Endodermal cell (in vitro differentiated cells): ENCODE data around the gene MDC1. TPM values are rescaled to one million over a fixed set of nuclear protein-coding genes. Genes with fewer than 3 reads are reported as not detected.
A peak's percentile ranks its signal among the peaks of the same experiment; 100 is the strongest.

ENCODE experiments used
- DNase-seq: peaks from one replicate; pipeline ENCODE4 v3.0.0-alpha.2; 2017
- H3K27ac ChIP-seq: 2 replicates; pipeline ENCODE4 v1.5.1; 2013; ENCODE audit warnings: mild to moderate bottlenecking, low read depth, low read length, moderate library complexity
- H3K27me3 ChIP-seq: 2 replicates; pipeline ENCODE4 v1.6.1; 2013; ENCODE audit warnings: mild to moderate bottlenecking, low read length, moderate library complexity; ENCODE audit not compliant: insufficient read depth, control insufficient read depth, poor library complexity, severe bottlenecking
- H3K36me3 ChIP-seq: 2 replicates; pipeline ENCODE4 v1.7.0; 2013; ENCODE audit warnings: mild to moderate bottlenecking, low read length, moderate library complexity; ENCODE audit not compliant: control insufficient read depth, insufficient read depth
- H3K4me1 ChIP-seq: one replicate; pipeline ENCODE4 v1.7.0; 2013; ENCODE audit warnings: low read length; ENCODE audit not compliant: control insufficient read depth, insufficient read depth
- H3K4me3 ChIP-seq: 2 replicates; pipeline ENCODE4 v1.5.1; 2013; ENCODE audit warnings: mild to moderate bottlenecking, low read length, moderate library complexity
- H3K9ac ChIP-seq: 2 replicates; pipeline ENCODE4 v1.6.1; 2013; ENCODE audit warnings: mild to moderate bottlenecking, low read length, moderate library complexity; ENCODE audit not compliant: poor library complexity, severe bottlenecking; ENCODE audit errors: extremely low read depth
- H3K9me3 ChIP-seq: 2 replicates; pipeline ENCODE4 v1.6.1; 2013; ENCODE audit warnings: mild to moderate bottlenecking, low read length, moderate library complexity; ENCODE audit not compliant: control insufficient read depth
- H3K27ac Mint-ChIP-seq: 2 replicates; pipeline ENCODE4 v1.8.0; 2020; ENCODE audit warnings: mixed read lengths
- H3K27me3 Mint-ChIP-seq: 2 replicates; pipeline ENCODE4 v1.8.0; 2021; ENCODE audit warnings: mild to moderate bottlenecking, mixed read lengths; ENCODE audit not compliant: insufficient read depth
- H3K36me3 Mint-ChIP-seq: 2 replicates; pipeline ENCODE4 v1.8.0; 2020; ENCODE audit warnings: low read depth, mixed read lengths
- H3K4me1 Mint-ChIP-seq: 2 replicates; pipeline ENCODE4 v1.8.0; 2020; ENCODE audit warnings: mixed read lengths
- H3K4me3 Mint-ChIP-seq: 2 replicates; pipeline ENCODE4 v1.8.0; 2020; ENCODE audit warnings: mild to moderate bottlenecking, moderate library complexity, mixed read lengths
- H3K9me3 Mint-ChIP-seq: 2 replicates; pipeline ENCODE4 v1.8.0; 2020; ENCODE audit warnings: mild to moderate bottlenecking, mixed read lengths
- CTCF ChIP-seq: fragments of 200-600 bp; sonication (generic); conservative IDR thresholded peaks from 2 replicates; pipeline ENCODE4 v1.5.0; 2021; ENCODE audit warnings: antibody characterized with exemption, mild to moderate bottlenecking
- WGBS, 2 experiments: methylation state at CpG; one replicate each; pipeline versions ENCODE4 v1.1.5 to v1.1.7; 2013; ENCODE audit warnings: missing lambda C conversion rate in 2 of 2, mixed read lengths in 1 of 2; ENCODE audit not compliant: insufficient coverage in 1 of 2, insufficient read length in 1 of 2; 5-methylcytosine and 5-hydroxymethylcytosine counted together
- total RNA-seq, 2 donors: library from RNA; stranded (reverse); fragmentation: NEBNext Ultra II Directional in 1 of 2; extraction: Animal tissue kit (Norgen Biotek cat#: 25700) in 1 of 2; gene quantifications; 2 replicates in 1 of 2; 3 replicates in 1 of 2; pipeline ENCODE4 v1.2.1, GENCODE V29; 2021

MDC1 gene
- total RNA-seq, 2 donors from 2014 or later, result 79.0 to 95.1 TPM

- Histone ChIP-seq H3K9me3 (no peaks in the 10 kb centered on the region), H3K36me3 (peaks cover 89% of the 10 kb centered on the region), H3K4me3 (no peak overlapping the region), H3K27me3 (no peaks in the 10 kb centered on the region), H3K9ac (no peak overlapping the region), H3K27ac (no peak overlapping the region), H3K4me1 (no peaks in the 10 kb centered on the region)
- Mint-ChIP-seq H3K9me3 (no peaks in the 10 kb centered on the region), H3K4me3 (no peak overlapping the region), H3K36me3 (peaks cover 73% of the 10 kb centered on the region), H3K27me3 (no peaks in the 10 kb centered on the region), H3K4me1 (no peaks in the 10 kb centered on the region), H3K27ac (no peak overlapping the region)
- DNase-seq, result no peak
- WGBS, 2 experiments, result 95 to 98% methylated on average over 12 to 19 of the region's 19 CpGs
- no peak for TF ChIP-seq CTCF
Measured at GRCh38 chr6:30654798-30655742, 62.0 kb downstream of the MDC1 start.

DNA sequence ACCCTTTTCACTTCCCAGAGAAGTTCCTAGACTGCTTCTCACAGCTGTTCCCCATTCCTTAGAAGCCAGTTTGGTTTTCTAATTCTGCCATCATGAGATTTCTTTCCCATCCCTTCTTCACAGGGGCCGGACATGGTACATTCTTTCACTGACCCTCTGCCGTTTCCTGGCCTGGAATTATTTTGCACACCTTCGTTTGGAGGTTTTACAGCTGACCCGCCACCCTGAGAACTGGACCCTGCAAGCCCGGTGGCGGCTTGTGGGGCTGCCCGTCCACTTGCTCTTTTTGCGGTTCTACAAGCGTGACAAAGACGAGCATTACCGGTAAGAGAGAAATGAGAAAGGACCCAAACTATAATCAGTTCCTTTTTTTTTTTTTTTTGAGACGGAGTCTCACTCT is 65.9 kb downstream of the MDC1 start:
- WGBS, 2 experiments, result 93 to 96% methylated on average over 11 to 12 of the region's 12 CpGs
- Histone ChIP-seq H3K9me3 (no peaks in the 10 kb centered on the region), H3K27me3 (no peaks in the 10 kb centered on the region), H3K4me1 (peaks cover 3% of the 10 kb centered on the region), H3K9ac (no peak overlapping the region), H3K27ac (no peak overlapping the region), H3K4me3 (no peak overlapping the region), H3K36me3 (peaks cover 54% of the 10 kb centered on the region)
- Mint-ChIP-seq H3K4me3 (no peak overlapping the region), H3K36me3 (peaks cover 43% of the 10 kb centered on the region), H3K27ac (peak overlapping the region; percentile 62), H3K27me3 (no peaks in the 10 kb centered on the region), H3K9me3 (no peaks in the 10 kb centered on the region), H3K4me1 (peaks cover 12% of the 10 kb centered on the region)
- no peak for DNase-seq
- no peak for TF ChIP-seq CTCF

Other genes with a start within 250 kb of the MDC1 start
- gene HLA-E, start 227.8 kb downstream of the MDC1 start, total RNA-seq, result 10 to 100 TPM; 31.7 to 38.4 TPM
- gene GNL1, start 160.8 kb downstream of the MDC1 start, total RNA-seq, result 10 to 100 TPM; 82.1 to 93.5 TPM
- gene PRR3, start 160.0 kb downstream of the MDC1 start, total RNA-seq, result 10 to 100 TPM; 10.9 to 12.0 TPM
- 10 to 100 TPM; 84.9 to 89.3 TPM for gene ABCF1, start 145.8 kb downstream of the MDC1 start, total RNA-seq
- gene PPP1R10, start 100.0 kb downstream of the MDC1 start, total RNA-seq, result 100 to 1,000 TPM; 122 to 126 TPM
- gene MRPS18B, start 99.4 kb downstream of the MDC1 start, total RNA-seq, result 10 to 100 TPM; 37.6 to 39.7 TPM
- gene ATAT1, start 90.4 kb downstream of the MDC1 start, total RNA-seq, result 10 to 100 TPM; 31.6 to 38.0 TPM
- 10 to 100 TPM; 17.9 to 24.3 TPM for gene C6orf136, start 70.1 kb downstream of the MDC1 start, total RNA-seq
- 10 to 100 TPM; 33.5 to 33.9 TPM for gene DHX16, start 44.3 kb downstream of the MDC1 start, total RNA-seq
- gene PPP1R18, start 30.6 kb downstream of the MDC1 start, total RNA-seq, result 10 to 100 TPM; 27.6 to 31.4 TPM
- 10 to 100 TPM; 37.1 TPM for gene NRM, start 26.3 kb downstream of the MDC1 start, total RNA-seq
- 1,000 to 10,000 TPM; 1,504 to 1,815 TPM for gene TUBB, start 3.1 kb upstream of the MDC1 start, total RNA-seq
- 100 to 1,000 TPM; 121 to 141 TPM for gene FLOT1, start 25.4 kb upstream of the MDC1 start, total RNA-seq
- 100 to 1,000 TPM; 102 to 136 TPM for gene IER3, start 27.3 kb upstream of the MDC1 start, total RNA-seq
- 100 to 1,000 TPM; 140 to 151 TPM for gene DDR1, start 167.2 kb upstream of the MDC1 start, total RNA-seq
- gene GTF2H4, start 190.9 kb upstream of the MDC1 start, total RNA-seq, result 10 to 100 TPM; 60.0 to 67.9 TPM
- 10 to 100 TPM; 39.4 to 52.5 TPM for gene VARS2, start 197.0 kb upstream of the MDC1 start, total RNA-seq
- not detected for gene SFTA2, start 214.9 kb upstream of the MDC1 start, total RNA-seq
- gene MUCL3, start 223.7 kb upstream of the MDC1 start, total RNA-seq, result under 1 TPM; 0.18 TPM